Caco-2 (cell line): Measurements from ENCODE around the gene HOXB4. TPM values are rescaled to one million over a fixed set of nuclear protein-coding genes. Genes with fewer than 3 reads are reported as not detected.

Source experiments
- BruUV-seq: library from RNA; stranded (reverse); fragments of 400-500 nt; replicated peaks from 2 replicates; lab custom pipeline; 2021; lab: Mats Ljungman, UMichigan
- CTCF ChIA-PET: fragments of 300-600 bp; sonication (Branson Sonifier 250); formaldehyde crosslinking; loops from one replicate; lab custom pipeline; 2022; ENCODE audit warnings: antibody characterized with exemption; lab: Charles Lee
- POLR2A ChIA-PET: fragments of 300-600 bp; sonication (Branson Sonifier 250); formaldehyde crosslinking; loops from one replicate; lab custom pipeline; 2022; ENCODE audit warnings: antibody characterized with exemption; lab: Charles Lee
- DNase-seq, 2 experiments: peaks; one replicate each; pipeline versions ENCODE4 v3.0.0 to v3.0.0-alpha.2; 2020 to 2022
- H3K27me3 ChIP-seq: replicated peaks from 2 replicates; pipeline ENCODE4 v1.6.0; 2011; ENCODE audit warnings: low read length; ENCODE audit not compliant: control insufficient read depth, insufficient read depth
- H3K36me3 ChIP-seq: 2 replicates; pipeline ENCODE4 v1.5.1; 2011; ENCODE audit warnings: low read length; ENCODE audit not compliant: control insufficient read depth, insufficient read depth
- H3K4me1 ChIP-seq: fragments of 250-450 bp; sonication (Bioruptor Pico); 2 replicates; pipeline ENCODE4 v1.5.1; 2020; ENCODE audit warnings: mild to moderate bottlenecking
- H3K4me3 ChIP-seq: 2 replicates; pipeline ENCODE4 v1.5.1; 2011; ENCODE audit warnings: low read depth, mild to moderate bottlenecking, control low read depth, low read length
- H3K9me3 ChIP-seq: fragments of 250-450 bp; sonication (Bioruptor Pico); 2 replicates; pipeline ENCODE4 v1.5.1; 2020; ENCODE audit warnings: mild to moderate bottlenecking, moderate library complexity
- H3K27ac Mint-ChIP-seq: one replicate; pipeline ENCODE4 v1.8.0; 2022; ENCODE audit warnings: mixed read lengths; ENCODE audit not compliant: unreplicated experiment
- H3K27me3 Mint-ChIP-seq: one replicate; pipeline ENCODE4 v1.8.0; 2022; ENCODE audit warnings: mixed read lengths; ENCODE audit not compliant: insufficient read depth, unreplicated experiment
- H3K36me3 Mint-ChIP-seq: one replicate; pipeline ENCODE4 v1.8.0; 2022; ENCODE audit warnings: mild to moderate bottlenecking, mixed read lengths; ENCODE audit not compliant: insufficient read depth, unreplicated experiment
- H3K4me1 Mint-ChIP-seq: one replicate; pipeline ENCODE4 v1.8.0; 2022; ENCODE audit warnings: low read depth, mixed read lengths; ENCODE audit not compliant: unreplicated experiment
- H3K4me3 Mint-ChIP-seq: one replicate; pipeline ENCODE4 v1.8.0; 2022; ENCODE audit warnings: mild to moderate bottlenecking, moderate library complexity, mixed read lengths; ENCODE audit not compliant: unreplicated experiment
- H3K9me3 Mint-ChIP-seq: one replicate; pipeline ENCODE4 v1.8.0; 2022; ENCODE audit warnings: mixed read lengths; ENCODE audit not compliant: unreplicated experiment
- CTCF ChIP-seq, 2 experiments: fragments of 200-600 bp in 1 of 2; IDR thresholded peaks; 1 replicate in 1 of 2; 2 replicates in 1 of 2; pipeline versions ENCODE4 v1.5.1 to v1.8.0; 2011 to 2022; ENCODE audit warnings: antibody characterized with exemption in 1 of 2, control low read depth in 1 of 2, inconsistent platforms in 1 of 2, low read depth in 1 of 2, low read length in 1 of 2, mild to moderate bottlenecking in 1 of 2, moderate library complexity in 1 of 2; ENCODE audit not compliant: insufficient read depth in 1 of 2, severe bottlenecking in 1 of 2, unreplicated experiment in 1 of 2
- intact Hi-C: fragments of 100-400 bp; cut with micrococcal nuclease; formaldehyde crosslinking; loops from one replicate; pipeline ENCODE4 v1.10.0; 2022; ENCODE audit not compliant: unreplicated experiment
- total RNA-seq: library from RNA; stranded (reverse); gene quantifications from 2 replicates; pipeline ENCODE4 v1.2.3, GENCODE V29; 2022

Gene HOXB4
- total RNA-seq, 1 experiment from 2014 or later: 3.4 TPM

DNA sequence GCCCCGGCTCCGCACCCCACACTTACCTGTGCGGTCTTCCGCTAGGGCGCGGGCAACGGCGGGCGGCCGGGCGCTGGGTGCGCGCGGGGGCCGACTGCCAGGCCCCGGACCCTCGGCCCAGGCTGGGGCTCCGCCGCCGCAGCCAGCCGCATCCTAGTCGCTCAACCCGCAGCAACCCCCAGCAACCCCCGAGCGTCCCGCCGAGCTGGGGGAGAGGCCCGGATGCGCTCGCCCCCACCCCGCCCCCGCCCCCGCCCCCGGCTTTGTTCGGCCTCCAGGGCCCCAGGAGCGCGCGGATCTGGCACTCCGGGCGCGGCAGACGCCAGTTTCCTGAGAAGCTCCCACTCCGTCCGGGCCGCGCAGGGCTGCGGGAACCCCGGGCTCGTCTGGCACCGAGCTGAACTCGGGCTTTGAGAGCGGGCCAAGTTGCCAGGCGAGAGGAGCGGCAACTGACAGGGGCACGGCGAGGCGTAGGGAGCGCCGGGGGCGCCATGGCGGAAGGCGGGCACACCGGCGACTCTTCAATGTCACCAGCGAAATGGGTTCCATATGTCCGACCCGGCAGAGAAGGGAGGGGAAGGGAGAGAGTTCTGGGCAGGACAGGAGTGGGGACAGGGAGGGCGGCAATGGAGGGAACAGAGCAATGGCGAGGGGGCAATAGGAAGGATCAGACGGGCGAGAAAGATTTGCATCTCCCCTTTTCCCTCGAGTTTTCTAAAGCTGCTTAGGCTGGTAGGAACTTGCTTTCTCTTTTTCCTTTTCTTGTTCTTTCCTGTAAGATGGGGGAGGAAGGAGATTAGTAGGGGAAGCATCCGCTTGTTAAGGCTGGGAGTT lies 13.7 kb downstream of the HOXB4 start:
- Histone ChIP-seq H3K27me3 (no peaks in the 10 kb centered on the region), H3K4me1 (peaks cover 8% of the 10 kb centered on the region; the same call in 1 of the 2 replicates), H3K4me3 (no peak overlapping the region), H3K36me3 (no peaks in the 10 kb centered on the region), H3K9me3 (no peaks in the 10 kb centered on the region)
- no peak for TF ChIP-seq CTCF (IDR thresholded peaks at IDR 0.05; ENCODE audit: insufficient read depth in 1 of 2, low read depth in 1 of 2, low read length in 1 of 2, severe bottlenecking in 1 of 2, unreplicated experiment in 1 of 2)
- no peaks in the 10 kb centered on the region for H3K36me3 Mint-ChIP-seq
- POLR2A ChIA-PET: no interaction called here
- no TSS peak for BruUV-seq
- no peaks in the 10 kb centered on the region for H3K4me1 Mint-ChIP-seq
- H3K9me3 Mint-ChIP-seq: no peaks in the 10 kb centered on the region
- H3K4me3 Mint-ChIP-seq: no peak overlapping the region
- no peaks in the 10 kb centered on the region for H3K27me3 Mint-ChIP-seq
- no peak for DNase-seq
- H3K27ac Mint-ChIP-seq: no peak overlapping the region
- CTCF ChIA-PET: interaction anchor here (1.0 kb wide), 2 partner anchors 9 to 61 kb away, joined by 3 to 5 read pairs; no protein-coding TSS in a partner anchor
- intact Hi-C loops: no loop called here

- H3K4me1 ChIP-seq: peaks cover 8% of the 10 kb centered on the region; the same call in 1 of the 2 replicates
- H3K27ac Mint-ChIP-seq: no peak overlapping the region
- POLR2A ChIA-PET: no interaction called here
- no peaks in the 10 kb centered on the region for H3K27me3 ChIP-seq
- H3K4me3 ChIP-seq: no peak overlapping the region
- H3K4me1 Mint-ChIP-seq: no peaks in the 10 kb centered on the region
- no TSS peak for BruUV-seq
- intact Hi-C loops: no loop called here
- H3K27me3 Mint-ChIP-seq: no peaks in the 10 kb centered on the region
- CTCF ChIA-PET: interaction anchor here (1.0 kb wide), 1 partner anchor 60 kb away, joined by 3 read pairs; no protein-coding TSS in a partner anchor
- TF ChIP-seq CTCF (IDR thresholded peaks at IDR 0.05; ENCODE audit: insufficient read depth in 1 of 2, low read depth in 1 of 2, low read length in 1 of 2, severe bottlenecking in 1 of 2, unreplicated experiment in 1 of 2): no peak
- H3K9me3 ChIP-seq: no peaks in the 10 kb centered on the region
- DNase-seq: no peak
- no peaks in the 10 kb centered on the region for H3K36me3 ChIP-seq
- no peak overlapping the region for H3K4me3 Mint-ChIP-seq
- H3K36me3 Mint-ChIP-seq: no peaks in the 10 kb centered on the region
- no peaks in the 10 kb centered on the region for H3K9me3 Mint-ChIP-seq
These were observed 14.3 kb downstream of the HOXB4 start for GRCh38 chr17:48563867-48564187.

DNA sequence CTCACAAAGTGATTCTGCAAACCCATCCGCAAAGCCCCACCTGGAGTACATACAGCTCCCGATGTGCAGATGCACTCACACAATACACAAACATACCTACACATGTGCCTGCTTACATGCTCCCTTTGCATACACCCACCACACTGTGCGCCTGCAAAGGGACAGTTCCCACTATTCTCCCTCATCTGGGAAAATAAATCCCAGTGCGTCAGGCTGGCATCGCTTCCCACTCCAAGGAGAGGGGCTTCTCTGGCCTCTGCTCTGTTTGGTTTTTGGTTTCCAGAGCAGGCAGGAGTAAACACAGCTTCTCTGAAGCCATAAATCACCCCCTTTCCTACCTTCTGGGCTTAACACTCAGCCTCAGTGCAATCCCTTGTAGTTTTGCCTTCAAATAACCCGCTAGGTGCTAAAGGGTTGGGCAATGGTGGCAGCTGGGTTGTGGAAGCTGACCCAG lies 14.7 kb downstream of the HOXB4 start:
- ChIA-PET POLR2A (interaction anchor here (0.5 kb wide), 1 partner anchor 82 kb away, joined by 3 read pairs; no protein-coding TSS in a partner anchor), CTCF (interaction anchor here (1.0 kb wide), 1 partner anchor 41 kb away, joined by 3 read pairs; no protein-coding TSS in a partner anchor)
- intact Hi-C loops: no loop called here
- Mint-ChIP-seq H3K36me3 (no peaks in the 10 kb centered on the region), H3K4me1 (no peaks in the 10 kb centered on the region), H3K4me3 (no peak overlapping the region), H3K27me3 (no peaks in the 10 kb centered on the region), H3K27ac (no peak overlapping the region), H3K9me3 (no peaks in the 10 kb centered on the region)
- Histone ChIP-seq H3K36me3 (no peaks in the 10 kb centered on the region), H3K4me1 (peaks cover 8% of the 10 kb centered on the region; the same call in 1 of the 2 replicates), H3K27me3 (no peaks in the 10 kb centered on the region), H3K9me3 (no peaks in the 10 kb centered on the region), H3K4me3 (no peak overlapping the region)
- no peak for TF ChIP-seq CTCF (IDR thresholded peaks at IDR 0.05; ENCODE audit: insufficient read depth in 1 of 2, low read depth in 1 of 2, low read length in 1 of 2, severe bottlenecking in 1 of 2, unreplicated experiment in 1 of 2)
- no TSS peak for BruUV-seq
- DNase-seq: no peak
